Measurements from ENCODE around the gene RFTN1.

Gene RFTN1

GRCh38 chr3:16528581-16528993 lies 15.1 kb upstream of the RFTN1 start:
- DNase-seq (ENCODE audit: low spot score) = no peak

GRCh38 chr3:16528106-16528505 lies 14.6 kb upstream of the RFTN1 start:
- DNase-seq (ENCODE audit: low spot score) = no peak

DNA sequence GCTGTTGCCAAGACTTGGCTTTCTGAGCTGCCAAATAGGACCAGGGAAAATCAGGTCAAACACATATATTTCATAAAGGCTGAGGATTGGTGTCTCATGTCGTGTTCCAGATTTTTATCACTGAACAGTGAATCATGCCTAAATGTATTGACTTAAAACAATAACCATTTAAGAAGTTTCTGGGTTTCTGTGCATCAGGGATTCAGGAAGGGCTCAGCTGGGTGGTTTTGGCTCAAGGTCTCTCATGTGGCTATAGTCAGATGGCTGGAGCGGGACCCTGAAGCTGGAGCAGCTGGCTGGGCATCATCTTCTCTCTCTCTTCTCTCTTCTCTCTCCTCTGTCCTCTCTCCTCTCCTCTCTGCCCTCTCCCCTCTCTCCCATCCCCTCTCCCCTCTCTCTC lies 10.7 kb upstream of the RFTN1 start:
- DNase-seq (ENCODE audit: low spot score) = no peak

DNA sequence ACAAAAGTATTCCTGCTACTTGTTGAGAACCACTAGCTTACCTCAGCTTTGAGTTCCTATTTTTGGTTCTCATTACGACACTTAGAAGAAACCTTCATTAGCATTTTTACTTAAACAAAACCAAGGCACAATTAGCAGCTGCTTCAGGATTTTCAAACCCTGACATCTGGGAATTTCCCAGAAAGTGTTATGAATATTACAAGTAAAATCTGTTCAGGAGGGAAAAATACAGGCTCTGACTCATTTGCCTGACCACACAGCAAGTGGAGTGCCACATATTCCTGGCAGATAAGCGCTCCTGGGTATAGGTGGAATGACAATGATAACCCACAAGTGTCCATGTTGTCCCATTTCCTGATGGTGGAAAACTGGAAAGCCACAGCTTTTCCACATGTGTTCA lies 10.3 kb upstream of the RFTN1 start:
- no peak for DNase-seq (ENCODE audit: low spot score)

GRCh38 chr3:16522834-16523233 lies 9.3 kb upstream of the RFTN1 start:
- no peak for DNase-seq (ENCODE audit: low spot score)

- DNase-seq (ENCODE audit: low spot score) = no peak
Measured at GRCh38 chr3:16520970-16521881, 7.7 kb upstream of the RFTN1 start.

- no peak for DNase-seq (ENCODE audit: low spot score)
Measured at GRCh38 chr3:16520241-16520969, 6.9 kb upstream of the RFTN1 start.

GRCh38 chr3:16516695-16517481 lies 3.4 kb upstream of the RFTN1 start:
- peak; percentile 79 for DNase-seq (ENCODE audit: low spot score)

DNA sequence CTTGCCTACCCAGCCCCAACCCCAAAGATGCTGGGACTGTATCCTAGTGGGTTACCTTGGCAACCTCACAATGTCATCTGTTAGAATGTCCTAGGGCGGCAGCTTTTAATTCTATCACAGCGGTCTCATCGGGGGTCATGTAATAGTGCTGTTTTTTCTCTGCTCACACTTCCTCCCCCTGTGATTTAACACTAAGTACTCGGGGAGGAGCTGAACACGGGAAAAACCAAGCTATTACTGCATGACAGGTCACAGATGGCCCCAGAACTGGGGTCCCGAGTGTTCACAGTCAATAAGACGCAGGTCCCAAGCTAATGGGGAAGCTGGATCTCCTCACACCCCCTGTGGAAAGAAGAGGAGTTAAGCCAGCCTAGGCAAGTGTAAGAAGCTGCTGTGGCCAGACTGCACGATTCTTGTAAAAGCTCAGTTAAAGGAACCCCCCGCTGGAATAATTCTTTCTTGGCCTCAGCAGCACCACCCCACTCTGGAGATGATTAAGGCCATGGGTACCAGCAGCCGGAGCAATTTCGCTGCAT lies 2.5 kb upstream of the RFTN1 start:
- DNase-seq (ENCODE audit: low spot score) = no peak

GRCh38 chr3:16514755-16515353 lies 1.4 kb upstream of the RFTN1 start:
- no peak for DNase-seq (ENCODE audit: low spot score)

DNA sequence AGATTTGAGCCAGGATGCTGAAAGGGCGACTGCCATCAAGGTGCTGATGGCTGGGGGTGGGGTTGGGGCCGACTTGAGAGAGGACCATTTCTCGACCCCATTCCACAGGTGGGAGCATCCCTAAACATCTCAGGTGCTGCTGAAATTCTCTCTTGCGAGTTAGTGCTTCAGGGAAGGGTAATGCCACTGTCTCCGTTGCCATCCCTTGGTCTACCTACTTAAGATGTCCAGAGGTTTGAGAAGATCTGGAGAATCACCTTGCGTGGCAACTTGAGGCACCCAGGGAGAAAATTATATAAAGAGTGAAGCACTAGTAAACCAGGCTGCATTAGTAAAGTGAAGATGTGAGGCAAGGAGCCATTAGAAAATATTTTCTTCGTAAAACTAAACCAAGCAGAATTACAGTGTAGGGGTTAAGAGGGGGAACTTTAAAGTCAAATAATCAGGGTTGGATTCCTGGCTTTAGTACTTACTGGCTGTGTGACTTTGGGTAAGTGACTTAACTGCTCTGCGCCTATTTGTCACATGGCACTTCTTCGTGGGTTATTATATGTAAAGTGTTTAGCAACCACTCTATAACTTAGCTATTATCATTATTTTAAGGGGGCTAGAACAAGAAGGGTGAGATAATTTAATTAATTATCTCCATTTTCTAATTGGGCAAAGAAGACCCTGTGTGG lies 662 bp upstream of the RFTN1 start:
- DNase-seq (ENCODE audit: low spot score) = no peak

DNA sequence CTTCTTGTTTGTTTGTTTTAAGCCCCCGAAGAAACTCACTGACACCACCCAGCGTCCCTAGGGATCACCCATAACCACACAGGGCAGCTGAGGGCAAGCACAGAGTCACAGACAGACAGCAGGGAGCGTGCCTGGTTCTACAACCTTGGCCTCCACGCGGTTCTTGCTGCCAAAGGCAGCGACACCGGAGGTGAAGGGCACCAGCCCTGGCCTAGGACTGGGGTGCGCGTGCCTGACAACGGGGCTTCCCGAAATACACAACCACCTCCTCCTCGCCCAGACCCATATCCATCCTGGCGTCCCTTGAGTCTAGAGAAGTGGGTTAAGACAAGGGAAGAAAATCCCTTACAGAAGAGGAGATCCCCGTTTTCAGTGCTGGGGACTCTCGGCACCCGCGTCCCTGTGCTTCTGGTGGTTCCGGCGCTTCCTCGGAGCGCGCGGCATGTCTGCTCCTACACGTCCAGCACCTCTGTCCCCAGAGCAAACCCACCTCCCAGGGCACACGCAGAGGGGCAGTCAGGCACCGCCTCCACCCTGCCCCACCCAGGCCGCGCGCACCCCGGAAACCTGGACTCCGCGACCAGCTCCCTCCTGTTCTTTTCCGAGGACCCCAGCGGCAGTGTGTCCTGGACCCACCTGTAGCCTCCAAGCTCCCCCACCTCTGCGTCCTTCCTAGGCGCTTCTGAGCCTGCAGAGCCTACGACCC lies 911 bp downstream of the RFTN1 start:
- DNase-seq (ENCODE audit: low spot score) = no peak

GRCh38 chr3:16511681-16512434 lies 1.6 kb downstream of the RFTN1 start:
- no peak for DNase-seq (ENCODE audit: low spot score)

GRCh38 chr3:16510620-16511319 lies 2.7 kb downstream of the RFTN1 start:
- no peak for DNase-seq (ENCODE audit: low spot score)

DNA sequence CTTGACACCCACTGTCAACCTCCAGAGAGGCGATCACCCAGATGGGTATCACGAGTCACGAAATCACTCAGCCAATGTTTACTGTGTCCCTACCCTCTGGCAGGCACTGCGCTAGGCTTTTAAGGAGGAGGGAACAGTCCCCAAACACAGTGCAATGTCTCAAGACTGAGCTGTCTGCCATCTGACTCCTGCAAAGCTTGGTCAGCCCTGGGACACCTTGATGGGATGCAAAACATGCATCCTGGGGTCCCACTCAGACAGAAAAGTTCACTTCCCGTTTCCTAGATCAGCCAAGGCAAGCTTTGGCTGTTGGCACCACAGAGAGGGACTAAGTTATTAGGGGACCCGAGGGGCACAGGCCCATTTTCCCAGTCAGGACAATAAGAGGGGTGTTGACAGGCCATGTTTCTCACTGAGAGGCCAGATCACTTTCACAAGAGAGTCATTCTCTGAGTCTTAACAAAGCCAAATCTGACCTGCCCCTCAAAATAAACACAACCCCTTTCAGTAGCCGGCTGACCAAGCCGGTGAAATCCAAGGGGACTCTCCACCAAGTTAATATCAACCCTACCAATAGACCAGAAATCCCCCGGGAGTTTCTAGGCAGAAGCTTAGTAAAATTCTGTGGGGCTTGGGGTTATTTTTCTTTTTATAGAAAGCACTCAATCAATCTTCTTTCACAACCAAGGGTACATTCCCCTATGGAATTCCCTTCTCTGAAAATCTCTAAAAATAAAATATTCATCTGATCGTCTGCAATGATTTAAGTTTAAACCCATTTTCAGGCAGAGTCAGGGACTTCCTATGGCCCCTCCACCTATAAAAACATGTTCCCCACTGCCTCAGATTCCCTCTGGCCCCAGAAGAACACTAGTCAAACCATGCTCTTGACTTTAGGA lies 3.5 kb downstream of the RFTN1 start:
- DNase-seq (ENCODE audit: low spot score) = no peak

- no peak for DNase-seq (ENCODE audit: low spot score)
Measured at GRCh38 chr3:16508591-16508995, 4.9 kb downstream of the RFTN1 start.

DNA sequence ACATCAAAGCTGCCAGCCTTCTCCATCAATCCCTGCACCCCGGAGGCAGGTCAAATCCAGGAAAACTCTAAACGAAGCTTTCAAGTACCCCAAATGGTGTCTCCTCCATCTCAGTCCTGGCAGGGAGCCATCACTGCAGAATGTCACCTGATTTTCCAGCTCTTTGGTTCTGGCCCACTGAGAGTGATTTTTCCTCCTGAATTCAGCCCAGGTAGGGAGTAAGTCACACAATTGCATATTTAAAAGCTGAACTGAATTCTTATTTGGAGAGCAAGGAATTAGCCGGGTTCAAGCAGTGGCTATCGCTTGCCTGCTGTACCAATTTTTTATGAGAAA lies 5.3 kb downstream of the RFTN1 start:
- no peak for DNase-seq (ENCODE audit: low spot score)

DNA sequence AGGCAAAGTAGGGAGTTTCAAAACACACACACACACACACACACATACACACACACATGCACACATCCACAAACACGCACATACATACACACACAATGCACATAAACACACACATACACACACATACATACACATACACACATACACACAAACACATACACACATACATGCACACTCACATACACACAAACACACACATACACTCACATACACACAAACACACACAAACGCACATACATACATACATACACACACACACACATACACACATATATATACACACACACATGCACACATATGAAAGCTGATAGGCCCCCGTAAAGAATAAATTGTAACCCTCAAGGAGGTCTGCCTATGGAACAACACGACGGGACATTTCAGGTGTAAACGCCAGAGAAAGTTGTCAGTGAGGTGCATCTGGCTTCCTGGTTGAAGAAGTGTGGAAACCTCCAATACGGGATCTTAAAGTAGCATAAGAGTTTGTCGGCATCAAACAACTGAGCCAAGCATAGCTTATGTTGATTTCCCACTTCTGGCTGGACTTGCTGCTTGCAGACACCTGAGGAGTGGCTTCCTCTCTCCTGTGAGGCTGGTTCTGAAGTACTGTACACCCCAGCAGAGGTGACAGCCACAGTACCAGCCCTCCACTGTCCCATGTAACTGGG lies 5.8 kb downstream of the RFTN1 start:
- no peak for DNase-seq (ENCODE audit: low spot score)
